Mucosa of descending colon (tissue), 3 donors: ENCODE results near the gene KIAA0753. TPM values are rescaled to one million over a fixed set of nuclear protein-coding genes. Genes with fewer than 3 reads are reported as not detected.

Source experiments
- ATAC-seq: fragments of 200-7000 bp; cut with Tn5 transposase; one replicate; pipeline ENCODE4 v1.9.1; 2020; ENCODE audit warnings: mild to moderate bottlenecking, moderate library complexity
- DNase-seq, 3 donors: peaks; one replicate each; pipeline ENCODE4 v3.0.0-alpha.2; 2020
- H3K36me3 ChIP-seq: fragments of 200-600 bp; one replicate; pipeline ENCODE4 v1.8.0; 2021; ENCODE audit warnings: low read depth, mild to moderate bottlenecking
- H3K4me1 ChIP-seq: fragments of 200-600 bp; one replicate; pipeline ENCODE4 v1.8.0; 2021; ENCODE audit warnings: low read depth, mild to moderate bottlenecking
- H3K4me3 ChIP-seq: fragments of 200-600 bp; one replicate; pipeline ENCODE4 v1.8.0; 2021; ENCODE audit warnings: mild to moderate bottlenecking
- H3K9me3 ChIP-seq: fragments of 200-600 bp; one replicate; pipeline ENCODE4 v1.8.0; 2021; ENCODE audit warnings: mild to moderate bottlenecking
- intact Hi-C, 2 donors: fragments of 100-400 bp; cut with DNase I in 1 of 2; cut with micrococcal nuclease in 1 of 2; formaldehyde crosslinking; loops; one replicate each; pipeline versions ENCODE4 v1.11.0 to v1.11.1; 2022; cut with DNase I, micrococcal nuclease
- long read RNA-seq, 2 donors: library from polyadenylated mRNA; unstranded; transcript quantifications; one replicate each; pipeline ENCODE4 v2.0.0, GENCODE V29; 2019 to 2021
- total RNA-seq, 3 donors: library from RNA; stranded (reverse); fragmentation: NEBNext Ultra II Directional in 2 of 3; extraction: Animal tissue kit (Norgen Biotek cat#: 25700) in 2 of 3; gene quantifications; one replicate each; pipeline versions ENCODE4 v1.2.1 to v1.2.4, GENCODE V29; 2021 to 2023
- TF ChIP-seq, protein P1 (sequence below): fragments of 200-600 bp; IDR thresholded peaks from one replicate; pipeline ENCODE4 v1.8.0; 2022; ENCODE audit warnings: antibody characterized with exemption, mild to moderate bottlenecking
- donor health status: DM: no; HTN: no; CAD: no; lungs with moderate emphysema.
- donor health status: DM: no; HTN: no; CAD: no.
- donor health status: DM: no; HTN: yes; CAD: no.

Gene KIAA0753
- total RNA-seq = 10 to 100 TPM; 15.5 to 22.8 (median 18.6) TPM
- long read RNA-seq, donor 1, full-length matches to known transcripts = 1 of 4 reads
- long read RNA-seq, donor 1, partial matches to known transcripts = 1 of 4 reads
- long read RNA-seq, donor 1, other reads (novel, unspliced or antisense) = 2 of 4 reads
- long read RNA-seq, donor 2 = 0 reads

- Histone ChIP-seq H3K4me3 (peak within 1 kb of the TSS; percentile 88), H3K9me3 (no peaks in the 10 kb centered on the region), H3K4me1 (peaks cover 23% of the 10 kb centered on the region), H3K36me3 (no peaks in the 10 kb centered on the region)
- TF ChIP-seq, protein P1, sequence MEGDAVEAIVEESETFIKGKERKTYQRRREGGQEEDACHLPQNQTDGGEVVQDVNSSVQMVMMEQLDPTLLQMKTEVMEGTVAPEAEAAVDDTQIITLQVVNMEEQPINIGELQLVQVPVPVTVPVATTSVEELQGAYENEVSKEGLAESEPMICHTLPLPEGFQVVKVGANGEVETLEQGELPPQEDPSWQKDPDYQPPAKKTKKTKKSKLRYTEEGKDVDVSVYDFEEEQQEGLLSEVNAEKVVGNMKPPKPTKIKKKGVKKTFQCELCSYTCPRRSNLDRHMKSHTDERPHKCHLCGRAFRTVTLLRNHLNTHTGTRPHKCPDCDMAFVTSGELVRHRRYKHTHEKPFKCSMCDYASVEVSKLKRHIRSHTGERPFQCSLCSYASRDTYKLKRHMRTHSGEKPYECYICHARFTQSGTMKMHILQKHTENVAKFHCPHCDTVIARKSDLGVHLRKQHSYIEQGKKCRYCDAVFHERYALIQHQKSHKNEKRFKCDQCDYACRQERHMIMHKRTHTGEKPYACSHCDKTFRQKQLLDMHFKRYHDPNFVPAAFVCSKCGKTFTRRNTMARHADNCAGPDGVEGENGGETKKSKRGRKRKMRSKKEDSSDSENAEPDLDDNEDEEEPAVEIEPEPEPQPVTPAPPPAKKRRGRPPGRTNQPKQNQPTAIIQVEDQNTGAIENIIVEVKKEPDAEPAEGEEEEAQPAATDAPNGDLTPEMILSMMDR = no peak
- peak; percentile 93 to 96 (median 96) for DNase-seq
- intact Hi-C loops = no loop called here
- peak; percentile 91 for ATAC-seq
Observed at GRCh38 chr17:6640536-6641246, at the start of gene KIAA0753, which contains the start of gene TXNDC17. KIAA0753 (minus strand) TSS chr17:6640711; CDS start chr17:6635103, 5,608 bp downstream. TXNDC17 (plus strand) TSS chr17:6641060; CDS start chr17:6641083, 23 bp downstream.

GRCh38 chr17:6688944-6689343 is 48.4 kb upstream of the KIAA0753 start:
- intact Hi-C loops = no loop called here
- Histone ChIP-seq H3K9me3 (no peaks in the 10 kb centered on the region), H3K4me1 (no peaks in the 10 kb centered on the region), H3K4me3 (no peak overlapping the region), H3K36me3 (no peaks in the 10 kb centered on the region)
- ATAC-seq (no peak), DNase-seq (no peak)
- TF ChIP-seq, protein P1 = no peak

- Histone ChIP-seq H3K36me3 (no peaks in the 10 kb centered on the region), H3K4me1 (no peaks in the 10 kb centered on the region), H3K4me3 (no peak overlapping the region), H3K9me3 (no peaks in the 10 kb centered on the region)
- intact Hi-C loops = no loop called here
- DNase-seq (no peak), ATAC-seq (no peak)
- TF ChIP-seq, protein P1 = no peak
Observed at GRCh38 chr17:6686026-6686425, 45.5 kb upstream of the KIAA0753 start.

GRCh38 chr17:6684881-6685767 is 44.6 kb upstream of the KIAA0753 start:
- Histone ChIP-seq H3K9me3 (no peaks in the 10 kb centered on the region), H3K4me1 (no peaks in the 10 kb centered on the region), H3K36me3 (no peaks in the 10 kb centered on the region), H3K4me3 (no peak overlapping the region)
- DNase-seq (no peak), ATAC-seq (no peak)
- intact Hi-C loops = no loop called here
- TF ChIP-seq, protein P1 = no peak

- Histone ChIP-seq H3K4me1 (no peaks in the 10 kb centered on the region), H3K9me3 (no peaks in the 10 kb centered on the region), H3K36me3 (no peaks in the 10 kb centered on the region), H3K4me3 (no peak overlapping the region)
- no peak for ATAC-seq
- intact Hi-C loops = no loop called here
- TF ChIP-seq, protein P1 = no peak
- no peak for DNase-seq
Observed at GRCh38 chr17:6684460-6684783, 43.9 kb upstream of the KIAA0753 start.
